Gastrocnemius medialis (tissue), 4 donors: ENCODE results near the gene BCL11B.

Experiments
- POLR2A ChIP-seq, 2 donors: fragments of 450-650 bp; IDR thresholded peaks; one replicate each; pipeline ENCODE4 v1.6.1; 2017; ENCODE audit warnings: antibody characterized with exemption in 2 of 2, mild to moderate bottlenecking in 2 of 2, moderate library complexity in 2 of 2
- TF ChIP-seq, protein P1 (sequence below), 5 experiments: fragments of 450-650 bp in 3 of 5; fragments of 200-600 bp in 2 of 5; sonication (generic) in 2 of 5; IDR thresholded peaks in 4 of 5; conservative IDR thresholded peaks in 1 of 5; 1 replicate in 4 of 5; 2 replicates in 1 of 5; pipeline ENCODE4 v1.5.1; 2016 to 2019; ENCODE audit warnings: antibody characterized with exemption in 5 of 5, mild to moderate bottlenecking in 3 of 5, moderate library complexity in 3 of 5

DNA sequence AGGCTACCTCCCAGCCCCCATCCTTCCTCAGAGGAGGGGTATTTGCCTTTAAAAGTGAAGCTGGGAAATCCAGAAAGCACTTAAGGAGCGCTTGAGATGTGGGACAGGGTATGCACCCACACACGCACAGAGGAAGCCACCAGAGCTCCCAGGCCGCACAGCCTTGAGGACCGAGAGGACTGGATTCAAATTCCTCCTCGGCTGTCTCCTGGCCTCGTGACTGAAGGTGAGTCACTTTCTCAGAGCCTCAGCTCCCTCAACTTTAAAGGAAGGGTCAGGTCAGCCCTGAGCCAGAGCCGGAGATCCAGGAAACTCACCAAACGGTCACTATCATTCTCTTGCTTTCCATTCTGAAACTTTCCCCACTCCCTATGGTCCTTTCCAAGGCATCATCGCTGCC is 37.6 kb downstream of the BCL11B start:
- no peak for TF ChIP-seq POLR2A (IDR thresholded peaks at IDR 0.05)
- TF ChIP-seq, protein P1, sequence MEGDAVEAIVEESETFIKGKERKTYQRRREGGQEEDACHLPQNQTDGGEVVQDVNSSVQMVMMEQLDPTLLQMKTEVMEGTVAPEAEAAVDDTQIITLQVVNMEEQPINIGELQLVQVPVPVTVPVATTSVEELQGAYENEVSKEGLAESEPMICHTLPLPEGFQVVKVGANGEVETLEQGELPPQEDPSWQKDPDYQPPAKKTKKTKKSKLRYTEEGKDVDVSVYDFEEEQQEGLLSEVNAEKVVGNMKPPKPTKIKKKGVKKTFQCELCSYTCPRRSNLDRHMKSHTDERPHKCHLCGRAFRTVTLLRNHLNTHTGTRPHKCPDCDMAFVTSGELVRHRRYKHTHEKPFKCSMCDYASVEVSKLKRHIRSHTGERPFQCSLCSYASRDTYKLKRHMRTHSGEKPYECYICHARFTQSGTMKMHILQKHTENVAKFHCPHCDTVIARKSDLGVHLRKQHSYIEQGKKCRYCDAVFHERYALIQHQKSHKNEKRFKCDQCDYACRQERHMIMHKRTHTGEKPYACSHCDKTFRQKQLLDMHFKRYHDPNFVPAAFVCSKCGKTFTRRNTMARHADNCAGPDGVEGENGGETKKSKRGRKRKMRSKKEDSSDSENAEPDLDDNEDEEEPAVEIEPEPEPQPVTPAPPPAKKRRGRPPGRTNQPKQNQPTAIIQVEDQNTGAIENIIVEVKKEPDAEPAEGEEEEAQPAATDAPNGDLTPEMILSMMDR (IDR thresholded peaks at IDR 0.05 in 4 of 5, conservative IDR thresholded peaks at IDR 0.05 in 1 of 5), result no peak
